Measurements from ENCODE around the gene KAZN. TPM values are rescaled to one million over a fixed set of nuclear protein-coding genes. Genes with fewer than 3 reads are reported as not detected.

The KAZN gene
- polyA plus RNA-seq, 2 of the 4 experiments (the other 2 are of a cell fraction), result 1.3 to 1.9 TPM

GRCh38 chr1:14697353-14697752 is 98.9 kb downstream of the KAZN start:
- Histone ChIP-seq H3K4me2 (no peak overlapping the region), H3K4me1 (no peaks in the 10 kb centered on the region), H3K9me3 (no peaks in the 10 kb centered on the region), H3K27ac (no peak overlapping the region), H3K4me3 (no peak overlapping the region)
- WGBS (ENCODE audit: missing lambda C conversion rate), result 23% methylated on average over 4 of the region's 4 CpGs
- ChIA-PET CTCF (interaction anchor here (0.6 kb wide), 1 partner anchor 1122 kb away, joined by 3 read pairs; no protein-coding TSS in a partner anchor), POLR2A (no interaction called here)
- no peak for TF ChIP-seq POLR2A (IDR thresholded peaks at IDR 0.05; ENCODE audit: low read length)
- TF ChIP-seq JUNB (IDR thresholded peaks at IDR 0.05), result no peak
- no peak for TF ChIP-seq NR3C1 (IDR thresholded peaks at IDR 0.05)
- TF ChIP-seq RARB (CRISPR knock-in tag; IDR thresholded peaks at IDR 0.05), result no peak
- no peak for TF ChIP-seq REST (IDR thresholded peaks at IDR 0.05)
- TF ChIP-seq CHD2 (IDR thresholded peaks at IDR 0.05; ENCODE audit: low read length, partially characterized antibody), result no peak
- TF ChIP-seq CEBPB (IDR thresholded peaks at IDR 0.05), result no peak
- TF ChIP-seq HES2 (IDR thresholded peaks at IDR 0.05), result no peak
- TF ChIP-seq USF2 (IDR thresholded peaks at IDR 0.05), result no peak
- ATAC-seq (no peak), DNase-seq (ENCODE audit: low read depth in 1 of 2, low spot score in 1 of 2) (no peak), FAIRE-seq (no peak)

GRCh38 chr1:14698314-14698713 is 99.8 kb downstream of the KAZN start:
- DNase-seq (ENCODE audit: low read depth in 1 of 2, low spot score in 1 of 2) (no peak), ATAC-seq (no peak), FAIRE-seq (no peak)
- ChIA-PET POLR2A (no interaction called here), CTCF (no interaction called here)
- Histone ChIP-seq H3K4me3 (no peak overlapping the region), H3K4me2 (no peak overlapping the region), H3K27ac (no peak overlapping the region), H3K9me3 (no peaks in the 10 kb centered on the region), H3K4me1 (no peaks in the 10 kb centered on the region)
- WGBS (ENCODE audit: missing lambda C conversion rate), result 19% methylated on average over 3 of the region's 11 CpGs
- TF ChIP-seq ZSCAN20 (CRISPR knock-in tag; IDR thresholded peaks at IDR 0.05) (no peak), RFX5 (IDR thresholded peaks at IDR 0.05) (no peak), NR3C1 (IDR thresholded peaks at IDR 0.05) (no peak), USF2 (IDR thresholded peaks at IDR 0.05) (no peak), JUNB (IDR thresholded peaks at IDR 0.05) (no peak), GATA3 (IDR thresholded peaks at IDR 0.05; ENCODE audit: borderline replicate concordance) (no peak), CTCF (IDR thresholded peaks at IDR 0.05) (no peak), MYC (IDR thresholded peaks at IDR 0.05; ENCODE audit: borderline replicate concordance, low read length) (no peak), ZFP36 (IDR thresholded peaks at IDR 0.05; ENCODE audit: borderline replicate concordance, partially characterized antibody) (no peak), ZNF302 (CRISPR knock-in tag; IDR thresholded peaks at IDR 0.05) (no peak), MAX (IDR thresholded peaks at IDR 0.05) (no peak), SREBF2 (IDR thresholded peaks at IDR 0.05) (no peak), HOXA7 (CRISPR knock-in tag; IDR thresholded peaks at IDR 0.05) (no peak), CHD2 (IDR thresholded peaks at IDR 0.05; ENCODE audit: low read length, partially characterized antibody) (no peak), E2F6 (IDR thresholded peaks at IDR 0.05; ENCODE audit: borderline replicate concordance, low read depth) (no peak), PHF8 (IDR thresholded peaks at IDR 0.05; ENCODE audit: borderline replicate concordance, low read depth) (no peak)

Data from A549 (cell line).